ENCODE measurements around the gene SCN5A. TPM values are rescaled to one million over a fixed set of nuclear protein-coding genes. Genes with fewer than 3 reads are reported as not detected.

The SCN5A gene
- total and polyA plus RNA-seq, 10 donors: 0.02 to 1.2 (median 0.17) TPM; not detected in 3

GRCh38 chr3:38544926-38545325 is 104.6 kb downstream of the SCN5A start:
- Histone ChIP-seq H3K27me3 (replicated peaks in 1 of 7) (no peaks in the 10 kb centered on the region), H3K27ac (no peak overlapping the region), H3K4me3 (no peak overlapping the region), H3K36me3 (peaks cover 0 to 3% (median 0%) of the 10 kb centered on the region in 6 donors), H3K9me3 (no peaks in the 10 kb centered on the region), H3K4me1 (no peaks in the 10 kb centered on the region)
- WGBS, 5 donors: 92 to 95% (median 93%) methylated on average over 3 of the region's 3 CpGs
- peak; percentile 56 for DNase-seq
- intact Hi-C loops (cut with DNase I; ENCODE audit: low total_unique reads): no loop called here
- TF ChIP-seq POLR2A (IDR thresholded peaks at IDR 0.05): no peak
- no peak for TF ChIP-seq CTCF (IDR thresholded peaks at IDR 0.05 in 8 of 11, conservative IDR thresholded peaks at IDR 0.05 in 3 of 11)
- TF ChIP-seq POLR2AphosphoS5 (IDR thresholded peaks at IDR 0.05): no peak

GRCh38 chr3:38543586-38543985 is 105.9 kb downstream of the SCN5A start:
- Histone ChIP-seq H3K27me3 (replicated peaks in 1 of 7) (no peaks in the 10 kb centered on the region), H3K4me3 (no peak overlapping the region), H3K36me3 (peaks cover 0 to 6% (median 0%) of the 10 kb centered on the region in 6 donors), H3K4me1 (no peaks in the 10 kb centered on the region), H3K27ac (no peak overlapping the region), H3K9me3 (no peaks in the 10 kb centered on the region)
- TF ChIP-seq CTCF (IDR thresholded peaks at IDR 0.05 in 8 of 11, conservative IDR thresholded peaks at IDR 0.05 in 3 of 11): no peak
- no peak for TF ChIP-seq POLR2AphosphoS5 (IDR thresholded peaks at IDR 0.05)
- no peak for TF ChIP-seq POLR2A (IDR thresholded peaks at IDR 0.05)
- intact Hi-C loops (cut with DNase I; ENCODE audit: low total_unique reads): no loop called here
- 78 to 90% (median 80%) methylated on average over 5 to 7 of the region's 7 CpGs for WGBS, 5 donors
- DNase-seq: peak; percentile 64

GRCh38 chr3:38542401-38543298 is 106.8 kb downstream of the SCN5A start:
- TF ChIP-seq CTCF (IDR thresholded peaks at IDR 0.05 in 8 of 11, conservative IDR thresholded peaks at IDR 0.05 in 3 of 11): no peak
- TF ChIP-seq POLR2A (IDR thresholded peaks at IDR 0.05): no peak
- no peak for TF ChIP-seq POLR2AphosphoS5 (IDR thresholded peaks at IDR 0.05)
- Histone ChIP-seq H3K36me3 (peaks cover 0 to 8% (median 0%) of the 10 kb centered on the region in 6 donors), H3K27me3 (replicated peaks in 1 of 7) (no peaks in the 10 kb centered on the region), H3K4me1 (no peaks in the 10 kb centered on the region), H3K9me3 (no peaks in the 10 kb centered on the region), H3K27ac (no peak overlapping the region), H3K4me3 (no peak overlapping the region)
- intact Hi-C loops (cut with DNase I; ENCODE audit: low total_unique reads): no loop called here
- WGBS, 5 donors: 60 to 77% (median 69%) methylated on average over 9 to 16 of the region's 16 CpGs
- peak; percentile 60 for DNase-seq

- 78 to 83% (median 81%) methylated on average over 9 of the region's 9 CpGs for WGBS, 5 donors
- Histone ChIP-seq H3K27me3 (replicated peaks in 1 of 7) (no peaks in the 10 kb centered on the region), H3K9me3 (no peaks in the 10 kb centered on the region), H3K4me3 (no peak overlapping the region), H3K36me3 (peaks cover 0 to 16% (median 0%) of the 10 kb centered on the region in 6 donors), H3K4me1 (no peaks in the 10 kb centered on the region), H3K27ac (no peak overlapping the region)
- DNase-seq: no peak
- TF ChIP-seq POLR2A (IDR thresholded peaks at IDR 0.05): no peak
- TF ChIP-seq CTCF (IDR thresholded peaks at IDR 0.05 in 8 of 11, conservative IDR thresholded peaks at IDR 0.05 in 3 of 11): no peak
- no peak for TF ChIP-seq POLR2AphosphoS5 (IDR thresholded peaks at IDR 0.05)
- intact Hi-C loops (cut with DNase I; ENCODE audit: low total_unique reads): no loop called here
Measured at GRCh38 chr3:38541806-38542205, 107.7 kb downstream of the SCN5A start.
